ENCODE measurements around the gene BABAM2.

BABAM2 gene

GRCh38 chr2:28336982-28337627 is 446.6 kb downstream of the BABAM2 start:
- in situ Hi-C loops (cut with MboI; ENCODE audit: low sequenced_read_pairs) = no loop called here

- in situ Hi-C loops (cut with MboI; ENCODE audit: low sequenced_read_pairs) = no loop called here
Measured at GRCh38 chr2:28338046-28338817, 447.7 kb downstream of the BABAM2 start.

GRCh38 chr2:28338831-28339321 is 448.3 kb downstream of the BABAM2 start:
- in situ Hi-C loops (cut with MboI; ENCODE audit: low sequenced_read_pairs) = no loop called here

GRCh38 chr2:28339516-28340175 is 449.1 kb downstream of the BABAM2 start:
- in situ Hi-C loops (cut with MboI; ENCODE audit: low sequenced_read_pairs) = no loop called here

GRCh38 chr2:28340312-28341202 is 450.0 kb downstream of the BABAM2 start:
- in situ Hi-C loops (cut with MboI; ENCODE audit: low sequenced_read_pairs) = no loop called here

GRCh38 chr2:28341208-28341891 is 450.8 kb downstream of the BABAM2 start:
- in situ Hi-C loops (cut with MboI; ENCODE audit: low sequenced_read_pairs) = no loop called here

GRCh38 chr2:28342081-28342967 is 451.8 kb downstream of the BABAM2 start:
- in situ Hi-C loops (cut with MboI; ENCODE audit: low sequenced_read_pairs) = no loop called here

- in situ Hi-C loops (cut with MboI; ENCODE audit: low sequenced_read_pairs) = no loop called here
Measured at GRCh38 chr2:28343184-28343942, 452.8 kb downstream of the BABAM2 start.

- in situ Hi-C loops (cut with MboI; ENCODE audit: low sequenced_read_pairs) = no loop called here
Measured at GRCh38 chr2:28343971-28344715, 453.6 kb downstream of the BABAM2 start.

GRCh38 chr2:28344756-28345373 is 454.3 kb downstream of the BABAM2 start:
- in situ Hi-C loops (cut with MboI; ENCODE audit: low sequenced_read_pairs) = no loop called here

- in situ Hi-C loops (cut with MboI; ENCODE audit: low sequenced_read_pairs) = no loop called here
Measured at GRCh38 chr2:28345619-28346018, 455.1 kb downstream of the BABAM2 start.

GRCh38 chr2:28346587-28346986 is 456.1 kb downstream of the BABAM2 start:
- in situ Hi-C loops (cut with MboI; ENCODE audit: low sequenced_read_pairs) = no loop called here

GRCh38 chr2:28347193-28347592 is 456.7 kb downstream of the BABAM2 start:
- in situ Hi-C loops (cut with MboI; ENCODE audit: low sequenced_read_pairs) = no loop called here

GRCh38 chr2:28347596-28347995 is 457.1 kb downstream of the BABAM2 start:
- in situ Hi-C loops (cut with MboI; ENCODE audit: low sequenced_read_pairs) = no loop called here

GRCh38 chr2:28348149-28348567 is 457.6 kb downstream of the BABAM2 start:
- in situ Hi-C loops (cut with MboI; ENCODE audit: low sequenced_read_pairs) = no loop called here

- in situ Hi-C loops (cut with MboI; ENCODE audit: low sequenced_read_pairs) = no loop called here
Measured at GRCh38 chr2:28348921-28349320, 458.4 kb downstream of the BABAM2 start.

GRCh38 chr2:28349546-28350165 is 459.1 kb downstream of the BABAM2 start:
- in situ Hi-C loops (cut with MboI; ENCODE audit: low sequenced_read_pairs) = no loop called here

Measured in HL-60/S4 (cell line).